GM12873 (cell line): Measurements from ENCODE around the gene RAB30.

Experiments used
- CTCF ChIP-seq: IDR thresholded peaks from 2 replicates; pipeline ENCODE4 v1.5.1; 2012; ENCODE audit warnings: low read depth, mild to moderate bottlenecking, moderate library complexity, low read length, control low read depth; ENCODE audit not compliant: insufficient read depth; ENCODE audit errors: missing control alignments

The RAB30 gene

GRCh38 chr11:83014951-83015350 is 56.7 kb downstream of the RAB30 start:
- no peak for TF ChIP-seq CTCF

GRCh38 chr11:83012168-83013067 is 59.3 kb downstream of the RAB30 start:
- TF ChIP-seq CTCF, result no peak

GRCh38 chr11:83011333-83012167 is 60.1 kb downstream of the RAB30 start:
- TF ChIP-seq CTCF, result no peak

GRCh38 chr11:83009999-83010398 is 61.7 kb downstream of the RAB30 start:
- TF ChIP-seq CTCF, result no peak

GRCh38 chr11:83008581-83008923 is 63.1 kb downstream of the RAB30 start:
- TF ChIP-seq CTCF, result no peak

GRCh38 chr11:83007909-83008580 is 63.7 kb downstream of the RAB30 start:
- peak; percentile 17 for TF ChIP-seq CTCF

- no peak for TF ChIP-seq CTCF
These were observed 64.2 kb downstream of the RAB30 start for GRCh38 chr11:83007477-83007876.
